IMR-90 (cell line): ENCODE measurements around the gene ERMARD.

Experiments used
- BHLHE40 ChIP-seq: fragments of 150-350 bp; IDR thresholded peaks from 2 replicates; pipeline ENCODE4 v1.6.1; 2016; ENCODE audit warnings: mild to moderate bottlenecking, low read depth, low read length
- CEBPB ChIP-seq: IDR thresholded peaks from 2 replicates; pipeline ENCODE4 v1.6.1; 2012; ENCODE audit warnings: low read depth, low read length, improper control_type of control experiment
- CHD1 ChIP-seq: IDR thresholded peaks from 2 replicates; pipeline ENCODE4 v1.6.1; 2012; ENCODE audit warnings: low read depth, low read length, improper control_type of control experiment
- POLR2A ChIP-seq: IDR thresholded peaks from 2 replicates; pipeline ENCODE4 v1.6.1; 2012; ENCODE audit warnings: mild to moderate bottlenecking, low read depth, low read length
- RAD21 ChIP-seq: IDR thresholded peaks from 2 replicates; pipeline ENCODE4 v1.6.1; 2012; ENCODE audit warnings: low read length, improper control_type of control experiment
- SMC3 ChIP-seq: fragments of 150-350 bp; IDR thresholded peaks from 2 replicates; pipeline ENCODE4 v1.6.1; 2016; ENCODE audit warnings: low read depth, mild to moderate bottlenecking, antibody characterized with exemption, low read length, moderate library complexity
- USF2 ChIP-seq: fragments of 150-350 bp; IDR thresholded peaks from 2 replicates; pipeline ENCODE4 v1.6.1; 2017; ENCODE audit warnings: mild to moderate bottlenecking, antibody characterized with exemption, low read length, low read depth
- TF ChIP-seq, protein P1 (sequence below): conservative IDR thresholded peaks from 2 replicates; pipeline ENCODE4 v1.5.1; 2012; ENCODE audit warnings: mild to moderate bottlenecking, low read depth, low read length, improper control_type of control experiment

DNA sequence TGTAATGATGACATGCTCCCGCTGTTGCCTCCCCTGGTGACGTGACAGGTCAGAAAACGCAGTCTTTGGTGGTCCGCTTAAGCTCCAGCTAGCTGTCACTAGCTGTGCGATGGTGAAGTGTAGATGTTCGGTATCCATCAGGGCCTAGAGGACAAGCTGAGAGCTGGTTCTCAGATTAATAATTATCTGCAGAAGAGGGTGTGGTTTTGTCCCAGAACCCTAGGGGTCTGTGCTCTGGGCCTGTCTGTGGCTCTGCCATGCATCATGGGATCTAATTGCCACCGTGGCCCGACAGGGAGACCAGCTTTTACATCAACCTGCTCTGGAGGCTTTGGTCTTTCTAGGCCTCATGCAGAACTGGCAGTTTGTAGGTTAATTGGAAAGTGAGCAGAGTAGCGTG is 34.1 kb downstream of the ERMARD start:
- TF ChIP-seq, protein P1, sequence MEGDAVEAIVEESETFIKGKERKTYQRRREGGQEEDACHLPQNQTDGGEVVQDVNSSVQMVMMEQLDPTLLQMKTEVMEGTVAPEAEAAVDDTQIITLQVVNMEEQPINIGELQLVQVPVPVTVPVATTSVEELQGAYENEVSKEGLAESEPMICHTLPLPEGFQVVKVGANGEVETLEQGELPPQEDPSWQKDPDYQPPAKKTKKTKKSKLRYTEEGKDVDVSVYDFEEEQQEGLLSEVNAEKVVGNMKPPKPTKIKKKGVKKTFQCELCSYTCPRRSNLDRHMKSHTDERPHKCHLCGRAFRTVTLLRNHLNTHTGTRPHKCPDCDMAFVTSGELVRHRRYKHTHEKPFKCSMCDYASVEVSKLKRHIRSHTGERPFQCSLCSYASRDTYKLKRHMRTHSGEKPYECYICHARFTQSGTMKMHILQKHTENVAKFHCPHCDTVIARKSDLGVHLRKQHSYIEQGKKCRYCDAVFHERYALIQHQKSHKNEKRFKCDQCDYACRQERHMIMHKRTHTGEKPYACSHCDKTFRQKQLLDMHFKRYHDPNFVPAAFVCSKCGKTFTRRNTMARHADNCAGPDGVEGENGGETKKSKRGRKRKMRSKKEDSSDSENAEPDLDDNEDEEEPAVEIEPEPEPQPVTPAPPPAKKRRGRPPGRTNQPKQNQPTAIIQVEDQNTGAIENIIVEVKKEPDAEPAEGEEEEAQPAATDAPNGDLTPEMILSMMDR = no peak
- TF ChIP-seq RAD21 = no peak
- TF ChIP-seq CEBPB = no peak
- no peak for TF ChIP-seq BHLHE40
- no peak for TF ChIP-seq USF2
- TF ChIP-seq POLR2A = no peak
- TF ChIP-seq CHD1 = no peak
- TF ChIP-seq SMC3 = no peak
